AG04449 (cell line): ENCODE results near the gene PPID.

Experiments used
- CTCF ChIA-PET: fragments of 350-600 bp; formaldehyde crosslinking; extraction: SDS; loops from one replicate; lab custom pipeline; 2021; ENCODE audit warnings: antibody characterized with exemption; lab: Yijun Ruan, JAX
- POLR2A ChIA-PET: fragments of 400-600, 350-600 bp; formaldehyde crosslinking; extraction: SDS; loops from one replicate; lab custom pipeline; 2020; ENCODE audit warnings: antibody characterized with exemption, inconsistent platforms; lab: Yijun Ruan, JAX
- DNase-seq: peaks from one replicate; pipeline ENCODE4 v3.0.0-alpha.2; 2010; ENCODE audit warnings: low read depth, low spot score
- H3K4me3 ChIP-seq: 2 replicates; pipeline ENCODE4 v1.5.1; 2011; ENCODE audit warnings: low read depth, mild to moderate bottlenecking, control low read depth, low read length
- CTCF ChIP-seq: IDR thresholded peaks from one replicate; pipeline ENCODE4 v1.5.1; 2011; ENCODE audit warnings: mild to moderate bottlenecking, moderate library complexity, low read length, control low read depth, inconsistent platforms; ENCODE audit not compliant: insufficient read depth; ENCODE audit errors: missing control alignments

PPID gene

GRCh38 chr4:158710814-158711213 lies 12.4 kb downstream of the PPID start:
- TF ChIP-seq CTCF, result peak; percentile 39
- CTCF ChIA-PET, result interaction anchor here (0.8 to 4.0 kb wide), 16 partner anchors 9 to 745 kb away, joined by 3 to 32 read pairs (median 4); no protein-coding TSS in a partner anchor
- no peak for DNase-seq
- POLR2A ChIA-PET, result no interaction called here
- H3K4me3 ChIP-seq, result no peak overlapping the region

GRCh38 chr4:158704274-158704673 lies 18.9 kb downstream of the PPID start:
- CTCF ChIA-PET, result interaction anchor here (1.2 to 1.5 kb wide), 2 partner anchors 147 to 497 kb away, joined by 3 to 6 read pairs; no protein-coding TSS in a partner anchor
- POLR2A ChIA-PET, result no interaction called here
- no peak for TF ChIP-seq CTCF
- DNase-seq, result no peak
- H3K4me3 ChIP-seq, result no peak overlapping the region

- no peak for TF ChIP-seq CTCF
- ChIA-PET CTCF (no interaction called here), POLR2A (no interaction called here)
- DNase-seq, result no peak
- H3K4me3 ChIP-seq, result no peak overlapping the region
These were observed 34.4 kb downstream of the PPID start for GRCh38 chr4:158688813-158689212.

GRCh38 chr4:158682066-158682465 lies 41.1 kb downstream of the PPID start:
- H3K4me3 ChIP-seq, result no peak overlapping the region
- POLR2A ChIA-PET, result no interaction called here
- CTCF ChIA-PET, result interaction anchor here (1.0 kb wide), 1 partner anchor 10 kb away, joined by 3 read pairs; the partner anchor contains the start of gene ETFDH
- no peak for DNase-seq
- TF ChIP-seq CTCF, result no peak

- DNase-seq, result no peak
- H3K4me3 ChIP-seq, result no peak overlapping the region
- ChIA-PET CTCF (interaction anchor here (1.0 kb wide), 1 partner anchor 9 kb away, joined by 3 read pairs; the partner anchor contains the start of gene ETFDH), POLR2A (no interaction called here)
- TF ChIP-seq CTCF, result no peak
These were observed 41.6 kb downstream of the PPID start for GRCh38 chr4:158681629-158682028.

GRCh38 chr4:158678767-158679166 lies 44.4 kb downstream of the PPID start:
- no peak for DNase-seq
- H3K4me3 ChIP-seq, result no peak overlapping the region
- POLR2A ChIA-PET, result no interaction called here
- CTCF ChIA-PET, result interaction anchor here (0.8 to 1.2 kb wide), 3 partner anchors 9 to 524 kb away, joined by 3 read pairs; no protein-coding TSS in a partner anchor
- TF ChIP-seq CTCF, result no peak
